ENCODE data around the gene SLC66A2. TPM values are rescaled to one million over a fixed set of nuclear protein-coding genes. Genes with fewer than 3 reads are reported as not detected.
"Not testable (repeated sequence)": the region's sequence is repeated elsewhere in the genome, so short reads cannot be mapped to it uniquely, and the experiment has no call there.

Gene SLC66A2
- total RNA-seq, 1 donor from 2014 or later, result 29.8 TPM

DNA sequence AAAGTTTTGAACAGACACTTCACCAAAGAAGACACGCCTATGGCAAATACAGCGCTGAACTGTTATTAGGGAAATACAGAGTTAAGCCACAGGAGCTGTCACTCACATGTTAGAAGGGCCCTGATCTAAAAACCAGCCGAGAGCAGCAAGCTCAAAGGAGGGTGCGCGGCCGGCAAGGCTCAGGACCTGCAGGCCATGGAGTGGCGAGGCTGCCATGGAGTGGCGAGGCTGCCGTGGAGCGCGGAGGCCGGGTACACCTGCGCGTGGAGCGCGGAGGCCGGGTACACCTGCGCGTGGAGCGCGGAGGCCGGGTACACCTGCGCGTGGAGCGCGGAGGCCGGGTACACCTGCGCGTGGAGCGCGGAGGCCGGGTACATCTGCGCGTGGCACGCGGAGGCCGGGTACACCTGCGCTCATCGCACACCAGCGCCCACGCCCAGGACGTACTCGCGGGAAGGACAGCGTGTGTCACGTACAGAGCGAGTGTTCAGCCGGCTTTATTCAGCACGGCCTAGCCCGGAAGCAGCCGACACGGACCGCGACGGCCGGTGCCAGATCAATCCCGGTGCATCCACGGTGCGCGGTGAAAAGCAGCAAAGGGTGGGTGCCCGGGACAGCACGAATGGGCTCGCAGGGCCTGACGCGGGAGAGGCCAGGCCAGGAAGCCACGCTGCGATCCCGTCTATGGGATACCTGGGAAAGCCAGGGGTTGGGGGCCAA lies 68.8 kb downstream of the SLC66A2 start:
- Mint-ChIP-seq H3K9me3 (peaks cover 2% of the 10 kb centered on the region), H3K27ac (ENCODE audit: unreplicated experiment) (no peak overlapping the region), H3K4me3 (no peak overlapping the region), H3K4me1 (no peaks in the 10 kb centered on the region), H3K27me3 (ENCODE audit: low read depth) (no peaks in the 10 kb centered on the region), H3K36me3 (ENCODE audit: low read depth) (peaks cover 3% of the 10 kb centered on the region)
- TF ChIP-seq, protein P1, sequence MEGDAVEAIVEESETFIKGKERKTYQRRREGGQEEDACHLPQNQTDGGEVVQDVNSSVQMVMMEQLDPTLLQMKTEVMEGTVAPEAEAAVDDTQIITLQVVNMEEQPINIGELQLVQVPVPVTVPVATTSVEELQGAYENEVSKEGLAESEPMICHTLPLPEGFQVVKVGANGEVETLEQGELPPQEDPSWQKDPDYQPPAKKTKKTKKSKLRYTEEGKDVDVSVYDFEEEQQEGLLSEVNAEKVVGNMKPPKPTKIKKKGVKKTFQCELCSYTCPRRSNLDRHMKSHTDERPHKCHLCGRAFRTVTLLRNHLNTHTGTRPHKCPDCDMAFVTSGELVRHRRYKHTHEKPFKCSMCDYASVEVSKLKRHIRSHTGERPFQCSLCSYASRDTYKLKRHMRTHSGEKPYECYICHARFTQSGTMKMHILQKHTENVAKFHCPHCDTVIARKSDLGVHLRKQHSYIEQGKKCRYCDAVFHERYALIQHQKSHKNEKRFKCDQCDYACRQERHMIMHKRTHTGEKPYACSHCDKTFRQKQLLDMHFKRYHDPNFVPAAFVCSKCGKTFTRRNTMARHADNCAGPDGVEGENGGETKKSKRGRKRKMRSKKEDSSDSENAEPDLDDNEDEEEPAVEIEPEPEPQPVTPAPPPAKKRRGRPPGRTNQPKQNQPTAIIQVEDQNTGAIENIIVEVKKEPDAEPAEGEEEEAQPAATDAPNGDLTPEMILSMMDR (conservative IDR thresholded peaks at IDR 0.05), result no peak
- DNase-seq (ENCODE audit: low read depth, low spot score), result no peak

DNA sequence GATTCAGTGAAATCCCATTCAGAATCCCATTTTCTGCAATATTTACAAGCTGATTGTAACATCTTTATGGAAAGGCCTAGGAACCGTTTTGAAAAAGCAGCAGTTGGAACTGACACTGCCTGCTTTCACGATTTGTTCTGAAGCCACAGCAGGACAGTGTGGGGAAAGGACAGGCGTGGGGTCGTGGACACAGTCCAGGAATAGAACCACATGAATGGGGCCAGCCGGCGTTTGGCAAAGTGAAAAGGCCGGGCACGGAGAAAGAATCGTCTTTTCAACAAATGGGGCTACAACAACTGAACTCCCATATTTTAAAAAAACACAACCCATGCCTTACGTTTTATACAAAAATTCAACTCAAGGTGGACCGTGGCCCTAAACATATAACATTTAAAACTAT lies 69.8 kb downstream of the SLC66A2 start:
- TF ChIP-seq, protein P1 (conservative IDR thresholded peaks at IDR 0.05), result no peak
- Mint-ChIP-seq H3K4me3 (no peak overlapping the region), H3K9me3 (peaks cover 2% of the 10 kb centered on the region), H3K27ac (ENCODE audit: unreplicated experiment) (no peak overlapping the region), H3K36me3 (ENCODE audit: low read depth) (peaks cover 3% of the 10 kb centered on the region), H3K27me3 (ENCODE audit: low read depth) (no peaks in the 10 kb centered on the region), H3K4me1 (no peaks in the 10 kb centered on the region)
- no peak for DNase-seq (ENCODE audit: low read depth, low spot score)

DNA sequence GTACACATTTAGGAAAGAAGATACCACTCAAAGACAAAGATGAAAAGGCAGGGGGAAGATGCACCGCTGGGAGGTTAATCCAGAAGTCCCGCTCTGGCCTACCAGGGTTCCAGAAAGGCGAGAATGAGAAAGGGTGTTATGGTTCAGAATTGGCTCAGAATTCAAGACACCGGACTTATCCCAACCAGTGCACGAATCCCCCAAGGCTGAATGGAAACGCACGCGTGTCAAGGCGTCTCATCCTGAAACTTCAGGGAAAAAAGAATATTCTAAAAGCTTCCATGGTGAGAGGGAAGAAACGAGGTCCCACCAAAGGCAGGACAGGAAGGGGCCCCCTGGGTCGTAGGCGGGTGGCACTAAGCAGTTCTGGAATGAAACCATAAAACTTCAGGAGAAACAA lies 71.9 kb downstream of the SLC66A2 start:
- TF ChIP-seq, protein P1 (conservative IDR thresholded peaks at IDR 0.05), result no peak
- H3K4me3 Mint-ChIP-seq, result no peak overlapping the region
- H3K9me3 Mint-ChIP-seq, result peaks cover 2% of the 10 kb centered on the region
- no peaks in the 10 kb centered on the region for H3K27me3 Mint-ChIP-seq (ENCODE audit: low read depth)
- peaks cover 3% of the 10 kb centered on the region for H3K36me3 Mint-ChIP-seq (ENCODE audit: low read depth)
- DNase-seq (ENCODE audit: low read depth, low spot score), result no peak
- no peaks in the 10 kb centered on the region for H3K4me1 Mint-ChIP-seq
- no peak overlapping the region for H3K27ac Mint-ChIP-seq (ENCODE audit: unreplicated experiment)

DNA sequence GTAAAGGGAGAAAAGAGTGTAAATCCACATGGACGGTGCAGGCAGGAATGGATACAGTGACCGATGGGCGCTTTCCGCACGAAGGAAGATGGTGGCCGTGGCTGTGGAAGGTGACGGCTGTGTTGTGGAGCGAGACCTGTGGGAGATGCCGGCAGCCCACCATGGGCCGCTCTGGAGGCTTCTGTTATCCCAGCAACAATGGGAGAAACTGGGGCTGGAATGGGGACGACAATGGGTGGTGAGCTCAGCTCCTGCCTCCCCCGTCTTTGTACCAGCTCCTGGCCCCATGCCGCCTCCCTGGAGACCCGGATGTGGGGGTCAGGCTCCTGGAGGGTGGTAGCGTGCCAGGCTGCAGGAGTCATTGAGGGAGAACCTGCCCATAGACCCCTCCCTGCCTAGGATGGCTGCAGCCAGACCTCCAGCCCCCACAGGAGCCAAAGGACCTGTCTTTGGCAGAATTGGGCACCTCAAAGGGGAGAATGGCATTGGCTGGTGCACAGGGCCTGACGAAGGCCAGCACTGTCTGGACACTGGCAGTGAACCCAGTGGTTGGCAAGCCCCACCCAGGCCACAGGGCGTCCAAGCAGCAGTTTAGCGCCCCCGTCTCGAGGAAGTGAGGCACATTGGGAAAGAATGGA lies 72.6 kb downstream of the SLC66A2 start:
- peaks cover 2% of the 10 kb centered on the region for H3K9me3 Mint-ChIP-seq
- no peaks in the 10 kb centered on the region for H3K27me3 Mint-ChIP-seq (ENCODE audit: low read depth)
- no peak overlapping the region for H3K27ac Mint-ChIP-seq (ENCODE audit: unreplicated experiment)
- H3K4me1 Mint-ChIP-seq, result no peaks in the 10 kb centered on the region
- H3K4me3 Mint-ChIP-seq, result no peak overlapping the region
- no peak for DNase-seq (ENCODE audit: low read depth, low spot score)
- H3K36me3 Mint-ChIP-seq (ENCODE audit: low read depth), result peaks cover 3% of the 10 kb centered on the region
- TF ChIP-seq, protein P1 (conservative IDR thresholded peaks at IDR 0.05), result no peak

DNA sequence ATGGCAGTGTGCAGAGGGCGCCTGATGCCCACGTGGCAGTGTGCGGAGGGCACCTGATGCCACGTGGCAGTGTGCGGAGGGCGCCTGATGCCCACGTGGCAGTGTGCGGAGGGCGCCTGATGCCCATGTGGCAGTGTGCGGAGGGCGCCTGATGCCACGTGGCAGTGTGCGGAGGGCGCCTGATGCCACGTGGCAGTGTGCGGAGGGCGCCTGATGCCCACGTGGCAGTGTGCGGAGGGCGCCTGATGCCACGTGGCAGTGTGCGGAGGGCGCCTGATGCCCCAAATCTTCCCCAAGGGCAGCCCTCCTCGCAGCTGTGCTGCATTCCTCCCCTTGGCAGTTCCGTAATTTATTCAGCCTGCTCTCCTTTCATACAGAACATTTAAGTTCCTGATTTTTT lies 73.2 kb downstream of the SLC66A2 start:
- DNase-seq (ENCODE audit: low read depth, low spot score); H3K4me1 Mint-ChIP-seq; H3K27me3 Mint-ChIP-seq (ENCODE audit: low read depth); H3K4me3 Mint-ChIP-seq; H3K36me3 Mint-ChIP-seq (ENCODE audit: low read depth); H3K9me3 Mint-ChIP-seq; H3K27ac Mint-ChIP-seq (ENCODE audit: unreplicated experiment): not testable (repeated sequence)

All from neural crest cell (in vitro differentiated cells).